ENCODE data around the gene SBSN. TPM values are rescaled to one million over a fixed set of nuclear protein-coding genes. Genes with fewer than 3 reads are reported as not detected.

The SBSN gene
- total RNA-seq, result 0.19 and 2.0 TPM in 2 replicates

GRCh38 chr19:35528218-35529038 is at the start of gene SBSN:
TSS of gene SBSN (minus strand) at chr19:35528311. CDS start at chr19:35528281, 30 bp downstream.

DNA sequence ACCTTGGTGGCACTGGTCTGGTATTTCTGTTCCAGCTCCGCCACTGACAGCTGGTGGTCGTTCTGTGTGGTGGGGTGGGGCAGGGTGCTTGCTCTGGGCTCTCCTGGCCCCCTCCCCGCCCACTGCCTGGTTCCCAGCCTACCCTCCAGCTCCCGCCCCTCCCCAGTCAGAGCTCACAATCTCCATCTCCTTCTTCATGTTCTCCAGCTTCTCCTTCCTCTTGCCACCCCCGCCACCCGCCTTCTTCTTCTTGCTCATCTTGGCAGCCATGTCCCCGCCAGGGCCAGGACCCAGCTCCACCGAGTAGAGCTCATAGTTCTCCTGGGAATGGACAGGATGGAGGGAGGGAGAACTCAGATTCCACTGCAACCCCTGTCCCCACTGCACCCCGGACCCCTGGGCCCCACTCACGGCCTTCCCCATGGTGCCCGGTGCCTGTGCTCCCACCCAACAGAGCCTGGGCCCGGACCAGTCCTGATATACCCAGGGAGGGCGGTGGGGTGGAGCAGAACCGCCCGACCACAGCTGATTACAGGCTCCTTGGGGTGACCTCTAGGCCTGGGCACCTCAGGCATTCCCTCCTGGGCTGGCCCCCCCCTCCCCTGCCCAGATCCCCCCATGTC is 35.2 kb upstream of the SBSN start, which contains the start of gene ATP4A:
TSS of gene ATP4A (minus strand) at position 452 of the 623 bp plus-strand sequence. CDS start at position 423, 29 bp downstream.

DNA sequence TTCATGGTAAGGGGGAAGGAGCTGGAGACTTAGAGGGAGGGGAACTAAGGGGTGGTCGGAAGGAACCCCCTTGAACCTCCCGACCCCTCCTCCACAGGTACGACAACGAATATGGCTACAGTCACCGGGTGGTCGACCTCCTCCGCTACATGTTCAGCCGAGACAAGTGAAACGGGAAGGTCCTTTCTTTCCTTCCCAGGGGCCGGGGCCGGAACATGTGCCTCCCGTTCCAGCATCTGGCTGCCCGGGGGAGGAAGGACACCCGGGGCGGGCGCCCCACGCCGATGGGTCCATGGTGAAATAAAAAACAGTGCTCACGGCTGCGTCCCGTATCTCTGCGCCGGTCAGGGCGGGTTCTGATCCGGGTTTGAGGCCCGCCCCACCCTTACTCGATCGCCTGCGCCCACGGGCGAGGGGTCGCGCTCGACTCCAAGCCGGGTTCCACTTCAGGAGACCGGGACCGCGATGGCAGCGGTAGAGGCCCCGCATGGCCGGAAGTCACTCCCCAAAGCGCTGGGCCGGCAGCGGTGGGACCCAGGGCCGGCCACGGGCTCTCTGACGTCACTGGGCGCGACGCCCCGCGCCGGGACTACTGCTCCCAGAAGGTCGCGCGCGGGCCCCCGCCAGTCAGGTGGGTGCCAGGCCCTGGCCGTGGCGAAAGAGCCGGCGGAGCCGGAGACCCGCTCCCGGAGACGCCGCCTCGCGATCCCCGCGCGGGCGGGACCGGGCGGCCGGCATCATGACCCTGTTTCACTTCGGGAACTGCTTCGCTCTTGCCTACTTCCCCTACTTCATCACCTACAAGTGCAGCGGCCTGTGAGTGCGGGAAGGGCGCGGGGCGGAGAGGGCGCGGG is 17.1 kb upstream of the SBSN start, which contains the start of gene TMEM147:
TSS of gene TMEM147 (plus strand) at position 626 of the 854 bp plus-strand sequence. CDS start at position 740, 114 bp downstream.

GRCh38 chr19:35533201-35533821 is 5.2 kb upstream of the SBSN start, which contains the start of gene GAPDHS:
TSS of gene GAPDHS (plus strand) at chr19:35533456. CDS start at chr19:35533528, 72 bp downstream.

GRCh38 chr19:35513628-35514281 is 14.4 kb downstream of the SBSN start, which contains the start of gene DMKN:
TSS of gene DMKN (minus strand) at chr19:35513649. CDS start at chr19:35513475, 174 bp downstream.

DNA sequence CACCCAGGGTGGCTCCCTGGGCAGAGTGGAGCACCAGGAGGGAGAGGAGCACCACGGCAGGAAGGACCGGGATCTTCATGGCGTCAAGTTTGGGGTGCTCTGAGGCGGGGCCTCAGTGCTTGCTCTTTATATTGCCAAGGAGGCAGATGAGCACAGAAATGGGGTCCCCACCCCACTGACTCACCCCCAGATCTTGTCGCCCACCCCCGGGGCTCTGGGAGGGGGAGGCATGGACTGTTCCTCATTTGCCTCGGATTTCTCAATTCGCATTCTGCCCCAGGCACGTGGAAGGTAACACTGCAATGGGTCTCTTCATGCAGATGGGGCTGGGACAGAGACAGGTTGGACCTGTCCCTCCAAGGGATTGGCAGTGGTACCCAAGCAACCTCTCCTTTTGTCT is 37.7 kb downstream of the SBSN start, which contains the start of gene KRTDAP:
TSS of gene KRTDAP (minus strand) at position 101 of the 400 bp plus-strand sequence. CDS start at position 79, 22 bp downstream.

Other genes starting within 250 kb of the SBSN start
- gene HAMP, start 245.8 kb downstream of the SBSN start, total RNA-seq, result 0.19 TPM in 1 of 2 replicates, not detected in the other
- 0.96 TPM in 1 of 2 replicates, not detected in the other for gene MAG, start 236.2 kb downstream of the SBSN start, total RNA-seq
- 0.96 and 1.7 TPM in 2 replicates for gene CD22, start 199.1 kb downstream of the SBSN start, total RNA-seq
- not detected in 2 replicates for gene FFAR1, start 180.4 kb downstream of the SBSN start, total RNA-seq
- gene FFAR3, start 169.9 kb downstream of the SBSN start, total RNA-seq, result not detected in 2 replicates
- gene GPR42, start 157.2 kb downstream of the SBSN start, total RNA-seq, result not detected in 2 replicates
- gene FFAR2, start 80.1 kb downstream of the SBSN start, total RNA-seq, result not detected in 2 replicates
- gene KRTDAP, start 37.8 kb downstream of the SBSN start, total RNA-seq, result not detected in 2 replicates
- 0.77 and 2.5 TPM in 2 replicates for gene DMKN, start 14.7 kb downstream of the SBSN start, total RNA-seq
- gene GAPDHS, start 5.1 kb upstream of the SBSN start, total RNA-seq, result not detected in 2 replicates
- gene TMEM147, start 17.3 kb upstream of the SBSN start, total RNA-seq, result 83.2 and 98.7 TPM in 2 replicates
- gene ATP4A, start 35.3 kb upstream of the SBSN start, total RNA-seq, result not detected in 2 replicates
- gene PMIS2, start 57.9 kb upstream of the SBSN start, total RNA-seq, result not detected in 2 replicates
- 4.8 and 11.1 TPM in 2 replicates for gene HAUS5, start 84.4 kb upstream of the SBSN start, total RNA-seq
- 26.2 and 58.3 TPM in 2 replicates for gene RBM42, start 100.7 kb upstream of the SBSN start, total RNA-seq
- gene ETV2, start 113.4 kb upstream of the SBSN start, total RNA-seq, result 0.19 and 0.28 TPM in 2 replicates
- 282 and 447 TPM in 2 replicates for gene COX6B1, start 120.0 kb upstream of the SBSN start, total RNA-seq
- gene UPK1A, start 138.2 kb upstream of the SBSN start, total RNA-seq, result under 0.01 TPM in 1 of 2 replicates, not detected in the other
- gene ZBTB32, start 176.2 kb upstream of the SBSN start, total RNA-seq, result not detected in 2 replicates
- gene KMT2B, start 189.7 kb upstream of the SBSN start, total RNA-seq, result 2.5 and 3.3 TPM in 2 replicates
- gene IGFLR1, start 214.1 kb upstream of the SBSN start, total RNA-seq, result 0.56 and 1.3 TPM in 2 replicates
- 7.3 and 7.9 TPM in 2 replicates for gene U2AF1L4, start 217.1 kb upstream of the SBSN start, total RNA-seq
- 15.1 and 17.5 TPM in 2 replicates for gene PSENEN, start 217.3 kb upstream of the SBSN start, total RNA-seq
- gene LIN37, start 220.3 kb upstream of the SBSN start, total RNA-seq, result 10.5 and 11.0 TPM in 2 replicates
- 36.4 and 96.1 TPM in 2 replicates for gene HSPB6, start 228.7 kb upstream of the SBSN start, total RNA-seq
- gene PROSER3, start 229.9 kb upstream of the SBSN start, total RNA-seq, result 2.8 and 4.0 TPM in 2 replicates
- 1.7 and 2.9 TPM in 2 replicates for gene ARHGAP33, start 247.3 kb upstream of the SBSN start, total RNA-seq

Measured in regular cardiac myocyte (primary cell).